ENCODE data around the gene CSNK1A1.
"Not testable (repeated sequence)": the region's sequence is repeated elsewhere in the genome, so short reads cannot be mapped to it uniquely, and the experiment has no call there.

Gene CSNK1A1

GRCh38 chr5:149572170-149572569 is 20.9 kb upstream of the CSNK1A1 start:
- DNase-seq = no peak

- no peak for DNase-seq
These were observed 16.0 kb upstream of the CSNK1A1 start for GRCh38 chr5:149567226-149567625.

- peak; percentile 12 for DNase-seq
These were observed 13.4 kb upstream of the CSNK1A1 start for GRCh38 chr5:149564542-149565140.

GRCh38 chr5:149563466-149563865 is 12.2 kb upstream of the CSNK1A1 start:
- DNase-seq = no peak

GRCh38 chr5:149561848-149562247 is 10.6 kb upstream of the CSNK1A1 start:
- no peak for DNase-seq

GRCh38 chr5:149559706-149560105 is 8.5 kb upstream of the CSNK1A1 start:
- DNase-seq = no peak

GRCh38 chr5:149552553-149553160 is 1.4 kb upstream of the CSNK1A1 start:
- DNase-seq = no peak

GRCh38 chr5:149552038-149552494 is 827 bp upstream of the CSNK1A1 start:
- no peak for DNase-seq

GRCh38 chr5:149550594-149551226 is 529 bp downstream of the CSNK1A1 start:
- DNase-seq = peak in 1 of 2 donors; percentile 4

- DNase-seq = peak in 1 of 2 donors; percentile 9
These were observed 1.0 kb downstream of the CSNK1A1 start for GRCh38 chr5:149550268-149550583.

- DNase-seq = peak; percentile 13 to 16
These were observed 1.6 kb downstream of the CSNK1A1 start for GRCh38 chr5:149549461-149550267.

- no peak for DNase-seq
These were observed 4.3 kb downstream of the CSNK1A1 start for GRCh38 chr5:149546974-149547373.

GRCh38 chr5:149545327-149545726 is 5.9 kb downstream of the CSNK1A1 start:
- no peak for DNase-seq

GRCh38 chr5:149544028-149544420 is 7.2 kb downstream of the CSNK1A1 start:
- no peak for DNase-seq

GRCh38 chr5:149543361-149544027 is 7.7 kb downstream of the CSNK1A1 start:
- no peak for DNase-seq

GRCh38 chr5:149541893-149542292 is 9.3 kb downstream of the CSNK1A1 start:
- DNase-seq = no peak

GRCh38 chr5:149540089-149540488 is 11.2 kb downstream of the CSNK1A1 start:
- no peak for DNase-seq

- DNase-seq = no peak
These were observed 13.8 kb downstream of the CSNK1A1 start for GRCh38 chr5:149537374-149537975.

GRCh38 chr5:149535787-149536186 is 15.5 kb downstream of the CSNK1A1 start:
- DNase-seq = not testable (repeated sequence)

- DNase-seq = no peak
These were observed 18.8 kb downstream of the CSNK1A1 start for GRCh38 chr5:149532413-149532812.

- DNase-seq = no peak
These were observed 21.8 kb downstream of the CSNK1A1 start for GRCh38 chr5:149529463-149529862.

- no peak for DNase-seq
These were observed 22.8 kb downstream of the CSNK1A1 start for GRCh38 chr5:149528281-149529060.

Measured in activated CD4-positive, alpha-beta T cell treated with anti-CD3 and anti-CD28 coated beads for 4 hours (primary cell).